GM18526 (cell line): ENCODE measurements around the gene SRD5A3.

ENCODE experiments used
- POLR2A ChIP-seq: IDR thresholded peaks from 3 replicates; pipeline ENCODE4 v1.6.1; 2011; ENCODE audit not compliant: insufficient read length; ENCODE audit errors: extremely low read depth

Gene SRD5A3

DNA sequence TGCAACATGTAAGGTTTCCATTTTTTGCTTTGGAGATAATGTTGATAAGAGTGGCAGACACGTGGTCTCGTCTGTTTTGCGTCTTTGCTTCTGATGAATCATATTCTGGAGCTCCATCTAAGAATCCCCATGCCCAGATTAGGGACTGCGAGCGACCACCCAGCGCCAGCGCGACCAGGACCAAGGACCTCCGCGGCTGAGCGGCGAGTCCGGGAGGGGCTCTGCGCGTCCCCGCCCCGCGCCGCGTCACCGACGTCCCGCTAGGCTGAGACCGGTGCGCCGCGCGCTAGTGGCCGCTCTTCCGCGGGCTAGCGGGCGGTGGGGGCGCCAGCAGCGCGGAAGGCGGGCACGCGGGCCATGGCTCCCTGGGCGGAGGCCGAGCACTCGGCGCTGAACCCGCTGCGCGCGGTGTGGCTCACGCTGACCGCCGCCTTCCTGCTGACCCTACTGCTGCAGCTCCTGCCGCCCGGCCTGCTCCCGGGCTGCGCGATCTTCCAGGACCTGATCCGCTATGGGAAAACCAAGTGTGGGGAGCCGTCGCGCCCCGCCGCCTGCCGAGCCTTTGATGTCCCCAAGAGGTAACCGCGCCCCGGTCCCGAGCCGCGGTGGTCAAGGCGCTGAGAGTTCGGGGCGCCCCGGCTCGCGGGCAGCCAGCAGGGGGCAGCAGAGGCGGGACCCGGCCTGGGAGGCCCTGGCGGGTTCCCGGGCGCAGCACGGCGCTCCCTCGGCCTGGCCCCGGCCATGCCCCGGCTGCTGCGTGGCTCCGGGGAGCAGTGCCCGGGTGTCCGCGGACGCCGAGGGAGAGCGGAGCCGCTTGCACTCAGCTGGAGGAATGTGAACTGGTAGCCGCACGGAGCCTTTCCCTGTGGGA is at the start of gene SRD5A3:
Gene SRD5A3 (plus strand): TSS at position 263 of the 871 bp plus-strand sequence. CDS start 95 bp downstream, at position 358.
- peak; percentile 67 for TF ChIP-seq POLR2A

DNA sequence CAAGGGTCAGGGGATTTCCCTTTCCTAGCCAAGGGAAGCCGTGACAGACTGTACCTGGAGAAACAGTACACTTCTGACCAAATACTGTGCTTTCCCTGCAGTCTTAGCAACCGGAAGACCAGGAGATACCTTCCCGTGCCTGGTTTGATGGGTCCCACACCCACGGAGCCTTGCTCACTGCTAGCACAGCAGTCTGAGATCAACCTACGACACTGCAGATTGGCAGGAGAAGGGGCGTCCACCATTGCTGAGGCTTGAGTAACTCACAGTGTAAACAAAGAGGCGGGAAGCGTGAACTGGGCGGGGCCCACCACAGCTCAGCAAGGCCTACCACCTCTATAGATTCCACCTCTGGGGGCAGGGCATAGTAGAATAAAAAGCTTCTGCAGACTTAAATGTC is 48.7 kb upstream of the SRD5A3 start:
- no peak for TF ChIP-seq POLR2A

DNA sequence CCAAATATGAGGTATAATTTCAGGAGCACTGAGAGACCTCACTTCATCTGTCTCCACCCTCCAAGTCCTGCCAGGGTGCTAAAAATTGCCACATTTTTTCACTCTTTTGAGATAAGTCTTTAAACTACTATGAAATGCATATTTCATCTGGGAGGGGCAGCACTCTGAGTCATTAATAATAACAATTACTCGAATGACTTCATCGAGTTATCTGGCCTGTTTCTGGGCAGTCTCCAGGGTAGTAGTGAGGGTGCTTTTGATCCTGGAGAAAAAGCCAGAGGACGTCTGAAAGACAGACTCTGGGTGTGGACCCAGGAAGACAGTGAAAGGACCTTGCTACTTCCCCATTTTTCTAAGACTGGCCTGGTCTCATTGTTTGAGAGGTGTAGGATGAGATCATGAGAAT is 42.3 kb upstream of the SRD5A3 start:
- TF ChIP-seq POLR2A, result no peak

DNA sequence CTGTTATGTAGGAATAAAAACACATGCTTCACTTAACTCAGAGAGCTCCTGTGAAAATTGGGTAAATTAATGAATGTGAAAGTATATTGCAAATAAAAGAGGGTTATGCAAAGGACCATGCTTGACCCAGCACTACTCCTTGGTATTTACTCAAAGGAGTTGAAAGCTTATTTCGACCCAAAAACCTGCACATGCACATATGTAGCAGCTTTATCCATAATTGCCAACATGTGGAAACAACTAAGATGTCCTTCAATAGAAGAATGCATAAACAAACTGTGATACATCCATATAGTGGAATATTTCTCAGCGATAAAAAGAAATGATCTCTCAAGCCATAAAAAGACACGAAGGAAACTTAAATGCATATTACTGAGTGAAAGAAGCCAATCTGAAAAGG is 41.7 kb upstream of the SRD5A3 start:
- TF ChIP-seq POLR2A, result no peak

DNA sequence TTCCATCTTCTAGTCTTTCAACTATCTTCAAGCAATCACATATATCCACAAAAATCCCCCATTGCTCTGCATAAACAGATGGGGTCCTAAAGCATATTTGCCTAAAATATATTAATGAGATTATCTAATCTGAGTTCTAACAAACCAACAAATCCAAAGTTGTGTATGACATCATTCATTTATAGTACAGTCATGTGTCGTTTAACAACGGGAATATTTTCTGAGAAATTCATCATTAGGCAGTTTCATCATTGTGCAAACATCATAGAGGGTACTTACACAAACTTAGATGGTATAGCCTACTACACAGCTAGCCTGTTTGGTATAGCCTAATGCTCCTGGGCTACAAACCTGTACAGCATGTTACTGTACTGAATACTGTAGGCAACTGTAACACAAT is 38.0 kb upstream of the SRD5A3 start:
- no peak for TF ChIP-seq POLR2A

DNA sequence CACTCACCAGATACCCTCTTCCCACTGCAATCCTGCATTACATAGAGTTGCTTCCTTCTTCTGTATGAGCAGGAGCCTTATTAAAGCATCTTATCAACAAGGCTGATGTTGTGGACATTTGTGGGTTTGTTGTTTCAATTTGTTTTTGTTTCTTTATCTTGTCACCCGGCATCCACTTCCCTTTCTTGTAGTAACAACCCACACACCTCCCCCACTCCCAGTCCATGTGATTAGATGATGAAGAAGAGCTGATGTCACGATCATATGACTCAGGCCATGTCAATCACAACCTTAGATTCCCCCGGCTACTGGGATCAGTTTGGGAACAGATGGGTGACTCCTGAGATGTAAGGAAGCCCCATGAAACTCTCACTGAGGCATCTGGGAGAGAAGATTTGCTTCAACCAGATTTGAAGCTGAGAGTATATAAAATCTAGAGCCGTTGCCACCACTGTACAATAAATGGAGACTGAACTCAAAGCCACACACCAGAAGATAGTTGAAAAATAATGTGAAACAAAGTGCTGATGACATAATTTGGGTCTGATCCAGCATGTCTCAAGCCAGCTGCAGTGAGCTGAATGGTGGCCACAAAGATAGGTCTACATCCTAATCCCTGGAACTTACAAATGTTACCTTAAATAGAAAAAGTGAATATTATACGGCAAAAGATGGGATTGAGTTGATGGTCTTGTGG is 34.1 kb upstream of the SRD5A3 start:
- TF ChIP-seq POLR2A, result no peak

DNA sequence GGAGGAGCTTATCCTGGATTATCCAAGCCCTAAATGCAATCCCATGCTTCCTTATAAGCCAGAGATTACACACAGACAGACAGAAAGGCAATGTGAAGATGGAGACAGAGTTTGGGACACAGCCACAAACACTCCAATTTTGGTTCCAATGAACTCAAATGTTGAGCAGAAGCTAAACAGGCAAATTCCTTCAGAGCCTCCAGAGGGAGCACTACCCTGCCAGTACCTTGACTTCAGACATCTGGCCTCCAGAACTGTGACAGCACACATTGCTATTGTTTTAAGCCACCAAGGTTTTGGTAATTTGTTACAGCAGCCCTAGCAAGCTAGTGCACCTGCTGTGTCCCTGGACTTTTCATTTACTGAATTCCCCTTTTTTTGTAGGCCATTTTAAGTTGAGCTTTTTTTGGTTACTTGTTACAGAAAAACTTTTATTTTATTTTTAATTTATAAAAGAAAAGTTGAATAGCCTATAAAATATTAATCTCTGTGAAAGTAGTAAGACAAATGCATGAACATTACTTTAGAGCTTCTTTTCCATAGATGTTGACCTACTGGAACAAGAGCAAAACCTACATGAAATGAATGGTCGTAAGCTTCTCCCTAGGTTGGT is 33.4 kb upstream of the SRD5A3 start:
- no peak for TF ChIP-seq POLR2A

DNA sequence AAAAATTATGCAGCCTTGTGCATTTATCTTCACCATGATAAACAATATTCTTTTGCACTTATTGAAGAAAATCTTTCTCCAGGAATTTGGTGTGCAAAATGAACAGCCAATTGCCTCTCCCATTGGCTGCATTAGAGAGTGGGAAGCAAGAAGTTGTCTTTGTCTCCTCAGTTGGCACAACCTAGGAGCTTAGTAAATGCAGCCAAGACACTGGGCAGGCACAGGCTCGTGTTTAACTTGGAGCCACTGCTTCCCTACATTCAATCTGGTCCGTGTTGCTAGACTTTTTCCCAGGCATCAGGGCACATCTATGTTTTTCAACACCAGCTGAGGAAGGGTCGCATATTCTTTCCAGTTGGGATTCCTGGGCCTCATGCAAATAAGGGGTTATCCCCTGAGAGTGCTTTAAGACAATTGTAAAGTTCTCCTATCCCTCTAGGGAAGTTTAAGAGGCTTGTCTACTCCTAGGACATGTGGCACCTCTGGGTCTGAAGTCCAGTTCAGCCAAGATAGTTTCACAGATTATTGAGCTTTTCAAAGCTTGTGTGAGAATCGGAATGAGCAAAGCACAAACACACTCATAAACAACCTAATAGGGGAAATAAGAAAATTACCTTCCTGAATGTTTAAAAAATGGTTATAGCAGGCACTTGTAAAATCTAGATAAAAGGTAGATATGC is 31.8 kb upstream of the SRD5A3 start:
- TF ChIP-seq POLR2A, result no peak

DNA sequence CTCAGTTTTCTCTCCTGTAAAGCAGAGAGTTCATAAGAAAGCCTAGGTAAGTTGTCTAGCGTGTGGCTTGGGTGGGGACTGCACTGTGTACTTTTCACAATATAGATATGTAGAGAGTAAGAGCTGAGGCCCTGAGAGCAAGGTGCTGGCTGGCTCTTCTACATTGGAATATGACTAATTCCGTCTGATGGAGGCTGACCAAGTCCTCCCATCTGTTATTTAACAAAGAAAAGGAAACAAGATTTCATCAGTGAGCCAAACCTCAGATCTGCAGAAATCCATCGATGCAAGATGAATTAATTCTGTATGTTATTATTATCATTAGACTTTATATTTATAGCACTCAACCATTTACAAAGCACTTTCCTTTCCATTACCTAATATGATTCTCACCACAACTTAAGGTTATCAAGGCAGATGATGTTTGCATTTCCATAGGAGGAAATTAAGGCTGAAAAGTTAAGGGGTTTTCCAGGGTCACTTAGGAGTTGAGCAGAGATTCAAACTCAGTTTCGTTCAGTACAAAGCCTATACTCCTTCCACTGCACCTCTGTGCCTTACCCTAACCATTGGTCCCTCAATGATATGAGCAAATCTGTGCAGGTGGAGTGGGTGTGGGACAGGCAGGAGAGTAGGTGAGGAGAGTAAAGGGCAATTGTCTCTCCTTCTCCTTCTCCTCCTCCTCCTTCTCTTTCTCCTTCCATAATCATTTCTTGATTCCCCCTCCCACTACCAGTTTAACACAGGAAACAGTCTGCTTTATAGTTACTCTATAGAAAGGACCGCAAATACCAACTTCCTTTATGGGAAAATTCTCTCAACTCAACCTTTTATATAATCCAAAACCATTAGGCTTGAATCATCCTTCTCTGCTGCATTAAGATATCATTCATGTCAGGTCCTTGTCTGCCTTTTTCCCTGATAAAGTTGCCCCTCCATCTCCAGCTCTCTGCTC is 27.6 kb upstream of the SRD5A3 start:
- TF ChIP-seq POLR2A, result no peak

DNA sequence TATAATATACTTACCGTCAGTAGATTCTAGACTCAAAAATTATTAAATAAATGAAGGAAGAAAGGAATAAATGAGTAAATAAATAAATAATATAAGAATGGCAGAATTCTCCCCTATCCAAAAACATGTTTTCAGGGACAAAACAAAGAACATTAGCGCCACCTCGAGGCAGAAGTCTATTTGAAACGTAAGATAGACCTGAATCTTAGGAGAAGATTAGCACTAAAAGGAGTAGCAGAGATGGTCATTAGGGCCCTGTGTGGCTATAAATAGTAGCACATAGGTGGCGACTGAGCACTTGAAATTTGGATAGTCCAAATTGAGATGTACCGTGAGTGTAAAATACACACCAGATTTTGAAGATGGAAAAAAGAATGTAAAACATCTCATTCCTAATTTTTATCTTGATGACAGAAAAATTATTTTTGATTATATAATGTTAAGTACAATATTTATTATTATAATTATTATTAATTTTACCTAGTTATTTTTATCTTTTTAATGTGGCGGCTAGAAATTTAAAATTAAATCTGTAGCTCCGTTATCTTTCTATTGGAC is 24.3 kb upstream of the SRD5A3 start:
- TF ChIP-seq POLR2A, result no peak

DNA sequence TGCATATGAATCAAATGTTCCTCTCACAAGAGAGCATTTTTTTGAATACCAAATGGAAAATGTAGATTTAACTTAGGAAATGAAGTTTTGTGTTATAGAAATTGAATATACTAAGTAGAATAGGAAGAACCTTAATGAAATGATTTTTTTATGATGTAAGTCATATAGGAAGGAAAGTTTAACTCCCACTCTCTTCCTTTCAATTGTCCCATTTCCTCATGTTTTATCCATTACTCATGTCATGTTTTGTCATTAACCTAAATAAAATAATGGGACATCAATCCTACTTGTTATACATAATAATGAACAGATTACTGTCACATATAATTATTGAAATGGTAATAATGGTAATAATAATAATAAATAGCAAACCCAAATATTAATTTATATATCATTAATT is 22.7 kb upstream of the SRD5A3 start:
- no peak for TF ChIP-seq POLR2A

DNA sequence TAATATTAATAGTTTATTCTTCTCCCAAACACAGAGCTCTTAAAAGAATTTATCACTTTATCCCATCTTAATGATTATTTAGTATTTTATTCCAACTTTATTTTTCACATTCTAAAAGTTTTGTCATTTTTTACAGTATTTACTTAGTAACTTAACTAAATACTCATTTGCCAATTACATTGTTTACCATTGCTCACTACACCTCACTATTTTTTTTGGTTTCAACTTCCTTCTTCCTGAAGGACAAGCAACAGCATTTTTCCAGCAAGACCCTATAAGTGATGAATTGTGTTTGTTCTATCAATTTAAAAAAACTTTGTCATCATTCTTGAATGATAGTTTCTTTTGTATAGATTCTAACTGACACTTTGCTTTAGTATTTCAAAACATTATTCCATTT is 19.4 kb upstream of the SRD5A3 start:
- no peak for TF ChIP-seq POLR2A

DNA sequence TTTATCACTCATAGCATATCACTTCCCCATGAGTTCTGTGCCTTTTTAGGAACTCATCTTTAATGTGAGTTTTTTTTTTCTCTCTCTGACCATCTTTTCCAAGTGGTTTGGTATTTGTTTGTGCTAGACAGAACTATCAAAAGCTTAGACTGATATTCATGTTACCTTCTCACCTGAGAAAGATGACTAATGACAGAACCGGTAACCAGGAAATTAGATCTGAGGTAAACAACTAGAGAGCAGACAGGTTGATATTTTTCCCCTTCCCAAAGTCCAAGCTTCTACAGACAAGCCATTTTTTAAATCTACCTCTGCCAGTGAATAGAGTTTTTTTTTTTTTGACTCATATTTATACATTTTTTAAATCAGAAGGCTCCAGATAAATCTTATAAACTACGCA is 17.0 kb upstream of the SRD5A3 start:
- TF ChIP-seq POLR2A, result no peak

DNA sequence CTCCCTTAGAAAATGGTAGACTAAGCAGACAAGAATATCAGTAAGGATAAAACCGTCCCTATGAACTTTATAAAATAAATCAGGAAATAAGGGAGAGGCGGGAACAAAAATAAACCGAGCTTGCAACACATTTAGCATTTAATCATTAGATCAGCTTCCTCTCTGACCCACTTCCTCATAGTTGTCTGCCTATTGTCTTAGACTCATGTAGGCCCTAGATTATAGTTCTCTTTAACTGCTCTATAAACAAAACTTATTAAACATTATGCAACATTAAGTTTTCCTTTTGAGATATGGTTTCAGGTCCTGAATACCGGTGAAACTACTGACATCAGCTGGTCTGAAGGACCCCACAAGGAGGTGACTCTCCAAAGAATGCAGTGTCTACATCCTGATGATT is 15.8 kb upstream of the SRD5A3 start:
- TF ChIP-seq POLR2A, result no peak
